Measurements from ENCODE around the gene GPR137B. TPM values are rescaled to one million over a fixed set of nuclear protein-coding genes. Genes with fewer than 3 reads are reported as not detected.

Gene GPR137B
- total and polyA plus RNA-seq, 9 of the 15 experiments (the other 6 are each of a cell fraction or from before 2014, with no cell fraction given), result 0.04 to 1.0 (median 0.62) TPM

DNA sequence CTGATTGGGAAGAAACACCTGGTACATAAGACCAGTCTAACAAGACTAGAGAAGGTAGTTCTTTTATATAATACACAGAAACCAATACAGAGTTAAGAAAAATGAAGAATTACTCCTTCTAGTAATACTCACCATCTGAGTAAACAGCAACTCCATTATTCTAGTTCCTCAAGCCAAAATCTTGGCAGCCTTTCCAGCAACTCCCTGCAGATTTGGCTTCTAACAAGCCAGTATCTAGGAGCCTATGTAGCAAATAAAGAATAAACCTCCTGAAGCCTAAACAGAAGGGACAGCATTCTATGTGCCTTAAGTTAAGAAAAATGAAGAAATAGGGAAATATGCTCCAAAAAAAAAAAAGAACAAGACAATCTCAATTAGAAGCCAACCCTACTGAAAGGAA is 114.9 kb downstream of the GPR137B start:
- H3K9me3 ChIP-seq (replicated peaks; ENCODE audit: control insufficient read depth, insufficient read depth, low read depth, low read length), result peaks cover 3% of the 10 kb centered on the region; the same call in 1 of the 2 replicates
- H3K9me1 ChIP-seq (ENCODE audit: control insufficient read depth, insufficient read depth, low read length), result no peaks in the 10 kb centered on the region
- no peaks in the 10 kb centered on the region for H4K20me1 ChIP-seq (replicated peaks; ENCODE audit: control insufficient read depth, insufficient read depth, low read length)
- H3K4me1 ChIP-seq (replicated peaks in 1 of 2; ENCODE audit: control insufficient read depth in 2 of 2, insufficient read depth in 2 of 2, low read length in 2 of 2), result peaks cover 0 to 12% of the 10 kb centered on the region in 2 experiments; a peak in 3 of 5 replicates
- ChIA-PET CTCF (ENCODE audit: low intra/inter-chr PET ratio) (interaction anchor here (0.7 kb wide), 1 partner anchor 10 kb away, joined by 3 read pairs; no protein-coding TSS in a partner anchor), POLR2A (interaction anchor here (0.7 kb wide), 1 partner anchor 9 kb away, joined by 3 read pairs; no protein-coding TSS in a partner anchor)
- H3K4me2 ChIP-seq (ENCODE audit: insufficient read depth, low read length), result no peak overlapping the region
- no peak overlapping the region for H3K4me3 ChIP-seq
- in situ Hi-C loops (cut with MboI) (no loop called here), intact Hi-C loops (cut with micrococcal nuclease) (no loop called here)
- no peaks in the 10 kb centered on the region for H3K79me2 ChIP-seq (ENCODE audit: control insufficient read depth, insufficient read depth, low read length)
- H3K36me3 ChIP-seq (ENCODE audit: control insufficient read depth, insufficient read depth, low read length), result no peaks in the 10 kb centered on the region
- ATAC-seq (no peak), DNase-seq (ENCODE audit: extremely low read depth in 1 of 4, low spot score in 3 of 4) (no peak), FAIRE-seq (no peak)
- H3K27me3 ChIP-seq (ENCODE audit: control insufficient read depth in 2 of 2, insufficient read depth in 2 of 2, low read length in 2 of 2), result no peaks in the 10 kb centered on the region
- no peak overlapping the region for H3K27ac ChIP-seq (ENCODE audit: extremely low read depth, low read depth, low read length)
- no peak overlapping the region for H3K9ac ChIP-seq (ENCODE audit: insufficient read depth in 1 of 2, low read depth in 2 of 2, low read length in 2 of 2)
- H2AFZ ChIP-seq (ENCODE audit: low read depth, low read length), result no peak overlapping the region
- no TSS peak for BruUV-seq (replicated peaks)
- TF ChIP-seq ZNF347 (CRISPR knock-in tag; IDR thresholded peaks at IDR 0.05; ENCODE audit: low read depth) (no peak), PURB (CRISPR knock-in tag; IDR thresholded peaks at IDR 0.05; ENCODE audit: low read depth) (no peak), ZEB2 (IDR thresholded peaks at IDR 0.05) (no peak), SOX6 (IDR thresholded peaks at IDR 0.05) (no peak), ZNF3 (CRISPR knock-in tag; IDR thresholded peaks at IDR 0.05) (no peak), MYC (IDR thresholded peaks at IDR 0.05; ENCODE audit: low read depth, low read length) (no peak), MYC (CRISPR knock-in tag; IDR thresholded peaks at IDR 0.05; ENCODE audit: borderline replicate concordance, low read depth) (no peak), RBM39 (optimal IDR thresholded peaks at IDR 0.05; ENCODE audit: low read depth, low read length) (no peak), MNT (conservative IDR thresholded peaks at IDR 0.05) (no peak), C11orf30 (IDR thresholded peaks at IDR 0.05; ENCODE audit: low read depth) (no peak), PRDM10 (IDR thresholded peaks at IDR 0.05; ENCODE audit: partially characterized antibody) (no peak)
- TF ChIP-seq, protein P1, sequence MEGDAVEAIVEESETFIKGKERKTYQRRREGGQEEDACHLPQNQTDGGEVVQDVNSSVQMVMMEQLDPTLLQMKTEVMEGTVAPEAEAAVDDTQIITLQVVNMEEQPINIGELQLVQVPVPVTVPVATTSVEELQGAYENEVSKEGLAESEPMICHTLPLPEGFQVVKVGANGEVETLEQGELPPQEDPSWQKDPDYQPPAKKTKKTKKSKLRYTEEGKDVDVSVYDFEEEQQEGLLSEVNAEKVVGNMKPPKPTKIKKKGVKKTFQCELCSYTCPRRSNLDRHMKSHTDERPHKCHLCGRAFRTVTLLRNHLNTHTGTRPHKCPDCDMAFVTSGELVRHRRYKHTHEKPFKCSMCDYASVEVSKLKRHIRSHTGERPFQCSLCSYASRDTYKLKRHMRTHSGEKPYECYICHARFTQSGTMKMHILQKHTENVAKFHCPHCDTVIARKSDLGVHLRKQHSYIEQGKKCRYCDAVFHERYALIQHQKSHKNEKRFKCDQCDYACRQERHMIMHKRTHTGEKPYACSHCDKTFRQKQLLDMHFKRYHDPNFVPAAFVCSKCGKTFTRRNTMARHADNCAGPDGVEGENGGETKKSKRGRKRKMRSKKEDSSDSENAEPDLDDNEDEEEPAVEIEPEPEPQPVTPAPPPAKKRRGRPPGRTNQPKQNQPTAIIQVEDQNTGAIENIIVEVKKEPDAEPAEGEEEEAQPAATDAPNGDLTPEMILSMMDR (IDR thresholded peaks at IDR 0.05 in 2 of 3, conservative IDR thresholded peaks at IDR 0.05 in 1 of 3; ENCODE audit: insufficient read depth in 2 of 3, low read depth in 1 of 3, low read length in 3 of 3), result no peak
- TF ChIP-seq, protein P2, sequence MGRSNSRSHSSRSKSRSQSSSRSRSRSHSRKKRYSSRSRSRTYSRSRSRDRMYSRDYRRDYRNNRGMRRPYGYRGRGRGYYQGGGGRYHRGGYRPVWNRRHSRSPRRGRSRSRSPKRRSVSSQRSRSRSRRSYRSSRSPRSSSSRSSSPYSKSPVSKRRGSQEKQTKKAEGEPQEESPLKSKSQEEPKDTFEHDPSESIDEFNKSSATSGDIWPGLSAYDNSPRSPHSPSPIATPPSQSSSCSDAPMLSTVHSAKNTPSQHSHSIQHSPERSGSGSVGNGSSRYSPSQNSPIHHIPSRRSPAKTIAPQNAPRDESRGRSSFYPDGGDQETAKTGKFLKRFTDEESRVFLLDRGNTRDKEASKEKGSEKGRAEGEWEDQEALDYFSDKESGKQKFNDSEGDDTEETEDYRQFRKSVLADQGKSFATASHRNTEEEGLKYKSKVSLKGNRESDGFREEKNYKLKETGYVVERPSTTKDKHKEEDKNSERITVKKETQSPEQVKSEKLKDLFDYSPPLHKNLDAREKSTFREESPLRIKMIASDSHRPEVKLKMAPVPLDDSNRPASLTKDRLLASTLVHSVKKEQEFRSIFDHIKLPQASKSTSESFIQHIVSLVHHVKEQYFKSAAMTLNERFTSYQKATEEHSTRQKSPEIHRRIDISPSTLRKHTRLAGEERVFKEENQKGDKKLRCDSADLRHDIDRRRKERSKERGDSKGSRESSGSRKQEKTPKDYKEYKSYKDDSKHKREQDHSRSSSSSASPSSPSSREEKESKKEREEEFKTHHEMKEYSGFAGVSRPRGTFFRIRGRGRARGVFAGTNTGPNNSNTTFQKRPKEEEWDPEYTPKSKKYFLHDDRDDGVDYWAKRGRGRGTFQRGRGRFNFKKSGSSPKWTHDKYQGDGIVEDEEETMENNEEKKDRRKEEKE (IDR thresholded peaks at IDR 0.05; ENCODE audit: borderline replicate concordance in 1 of 2, control insufficient read depth in 1 of 2, low read depth in 2 of 2, low read length in 1 of 2), result no peak

Data from K562 (cell line).